A673 (cell line): Measurements from ENCODE around the gene ADNP. TPM values are rescaled to one million over a fixed set of nuclear protein-coding genes. Genes with fewer than 3 reads are reported as not detected.

Experiments
- BruUV-seq: library from RNA; stranded (reverse); fragments of 400-500 nt; replicated peaks from 2 replicates; lab custom pipeline; 2021; lab: Mats Ljungman, UMichigan
- CTCF ChIA-PET: fragments of 300-600 bp; sonication (Branson Sonifier 250); formaldehyde crosslinking; loops from one replicate; lab custom pipeline; 2022; ENCODE audit warnings: antibody characterized with exemption; lab: Charles Lee
- POLR2A ChIA-PET: fragments of 300-600 bp; sonication (Branson Sonifier 250); formaldehyde crosslinking; loops from one replicate; lab custom pipeline; 2022; ENCODE audit warnings: antibody characterized with exemption; ENCODE audit not compliant: low non-redundant PET; lab: Charles Lee
- DNase-seq: peaks from one replicate; pipeline ENCODE4 v3.0.0-alpha.2; 2015; ENCODE audit warnings: low spot score
- H3K27ac ChIP-seq: fragments of 200-600 bp; sonication (generic); 2 replicates; pipeline ENCODE4 v1.5.1; 2016; ENCODE audit warnings: mixed run types, low read depth, mild to moderate bottlenecking, mixed read lengths, antibody characterized with exemption, low read length; ENCODE audit not compliant: poor library complexity, severe bottlenecking
- H3K27me3 ChIP-seq: fragments of 200-600 bp; sonication (generic); replicated peaks from 2 replicates; pipeline ENCODE4 v1.6.1; 2017; ENCODE audit warnings: mixed run types, low read depth, mild to moderate bottlenecking, mixed read lengths, antibody characterized with exemption, low read length; ENCODE audit not compliant: insufficient read depth, poor library complexity
- H3K36me3 ChIP-seq: fragments of 200-600 bp; sonication (generic); 2 replicates; pipeline ENCODE4 v1.6.1; 2016; ENCODE audit warnings: mixed run types, mild to moderate bottlenecking, mixed read lengths, antibody characterized with exemption, low read length; ENCODE audit not compliant: insufficient read depth, poor library complexity, severe bottlenecking
- H3K4me1 ChIP-seq: fragments of 200-600 bp; sonication (generic); 2 replicates; pipeline ENCODE4 v1.6.1; 2017; ENCODE audit warnings: mixed run types, mild to moderate bottlenecking, mixed read lengths, antibody characterized with exemption, low read length; ENCODE audit not compliant: insufficient read depth, poor library complexity, severe bottlenecking
- H3K4me3 ChIP-seq: fragments of 200-600 bp; sonication (generic); 2 replicates; pipeline ENCODE4 v1.5.1; 2016; ENCODE audit warnings: low read depth, mixed run types, mild to moderate bottlenecking, mixed read lengths, low read length; ENCODE audit not compliant: poor library complexity, severe bottlenecking
- H3K9me3 ChIP-seq: fragments of 200-600 bp; sonication (generic); 2 replicates; pipeline ENCODE4 v1.6.1; 2016; ENCODE audit warnings: mixed run types, low read depth, mild to moderate bottlenecking, mixed read lengths, antibody characterized with exemption, low read length; ENCODE audit not compliant: poor library complexity, severe bottlenecking
- CTCF ChIP-seq: fragments of 300-800, 200-600 bp; sonication (generic); conservative IDR thresholded peaks from 2 replicates; pipeline ENCODE4 v1.5.1; 2017; ENCODE audit warnings: low read depth, mild to moderate bottlenecking, antibody characterized with exemption, low read length, moderate library complexity, mixed read lengths
- EZH2 ChIP-seq: fragments of 200-600 bp; sonication (generic); IDR thresholded peaks from 2 replicates; pipeline ENCODE4 v1.6.1; 2017; ENCODE audit warnings: borderline replicate concordance, low read depth, mild to moderate bottlenecking, mixed read lengths, antibody characterized with exemption, low read length; ENCODE audit not compliant: poor library complexity, severe bottlenecking
- intact Hi-C: fragments of 100-400 bp; cut with micrococcal nuclease; formaldehyde crosslinking; loops from one replicate; pipeline ENCODE4 v1.10.0; 2022; ENCODE audit not compliant: unreplicated experiment
- total RNA-seq: library from RNA; stranded (reverse); gene quantifications from 2 replicates; pipeline ENCODE4 v1.2.3, GENCODE V29; 2021

The ADNP gene
- total RNA-seq, 1 experiment from 2014 or later: 108 TPM

- ChIA-PET POLR2A (no interaction called here), CTCF (interaction anchor here (3.5 kb wide), 1 partner anchor 134 kb away, joined by 22 read pairs; the partner anchor contains the start of gene BCAS4)
- Histone ChIP-seq H3K4me3 (peak overlapping the region; percentile 64), H3K4me1 (peaks cover 43% of the 10 kb centered on the region), H3K27ac (no peak overlapping the region), H3K27me3 (no peaks in the 10 kb centered on the region), H3K36me3 (peaks cover 62% of the 10 kb centered on the region), H3K9me3 (no peaks in the 10 kb centered on the region)
- intact Hi-C loops: loop anchor here (5.0 kb wide), 2 partner anchors 111 to 136 kb away; no protein-coding TSS in a partner anchor
- no TSS peak for BruUV-seq
- no peak for DNase-seq
- TF ChIP-seq EZH2 (no peak), CTCF (no peak)
Measured at GRCh38 chr20:50928469-50928868, 2.8 kb downstream of the ADNP start.

- Histone ChIP-seq H3K4me3 (no peak overlapping the region), H3K9me3 (no peaks in the 10 kb centered on the region), H3K36me3 (peaks cover 61% of the 10 kb centered on the region), H3K27ac (no peak overlapping the region), H3K4me1 (peaks cover 33% of the 10 kb centered on the region), H3K27me3 (no peaks in the 10 kb centered on the region)
- CTCF ChIA-PET: no interaction called here
- TF ChIP-seq CTCF: no peak
- no peak for TF ChIP-seq EZH2
- POLR2A ChIA-PET: interaction anchor here (0.6 kb wide), 1 partner anchor 112 kb away, joined by 3 read pairs; no protein-coding TSS in a partner anchor
- DNase-seq: no peak
- intact Hi-C loops: loop anchor here (5.0 kb wide), 2 partner anchors 109 to 134 kb away; no protein-coding TSS in a partner anchor
- no TSS peak for BruUV-seq
Measured at GRCh38 chr20:50926530-50926929, 4.7 kb downstream of the ADNP start.

- ChIA-PET CTCF (no interaction called here), POLR2A (no interaction called here)
- Histone ChIP-seq H3K36me3 (peaks cover 61% of the 10 kb centered on the region), H3K4me3 (no peak overlapping the region), H3K27ac (no peak overlapping the region), H3K9me3 (no peaks in the 10 kb centered on the region), H3K27me3 (no peaks in the 10 kb centered on the region), H3K4me1 (peaks cover 37% of the 10 kb centered on the region)
- intact Hi-C loops: no loop called here
- TF ChIP-seq CTCF (no peak), EZH2 (no peak)
- no TSS peak for BruUV-seq
- DNase-seq: no peak
Measured at GRCh38 chr20:50924261-50924920, 6.8 kb downstream of the ADNP start.
